ENCODE measurements around the gene NPIPA7.
"Not testable (repeated sequence)": the region's sequence is repeated elsewhere in the genome, so short reads cannot be mapped to it uniquely, and the experiment has no call there.

NPIPA7 gene

DNA sequence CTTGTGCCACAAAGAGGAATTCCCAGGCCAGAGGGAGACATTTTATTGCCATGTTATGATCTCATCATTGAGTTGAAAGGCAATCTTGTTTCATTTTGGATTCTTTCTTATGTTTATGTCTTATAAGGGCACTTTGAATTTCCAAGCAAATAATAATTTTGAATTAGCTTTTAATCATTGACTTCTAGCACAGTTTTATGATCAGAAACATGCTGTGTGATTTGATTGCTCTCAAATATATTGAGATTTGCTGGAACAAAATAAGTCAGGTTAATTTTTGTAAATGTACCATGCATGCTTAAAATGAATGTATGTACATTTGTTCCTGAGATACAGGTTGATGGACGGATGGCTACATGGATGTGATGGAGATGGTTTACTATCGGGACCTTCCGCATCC, at the start of gene NPIPA7:
TSS of gene NPIPA7 (plus strand) at position 301 of the 400 bp plus-strand sequence. CDS start 105 bp downstream, outside the sequence.
- DNase-seq (ENCODE audit: low read depth) = not testable (repeated sequence)

DNA sequence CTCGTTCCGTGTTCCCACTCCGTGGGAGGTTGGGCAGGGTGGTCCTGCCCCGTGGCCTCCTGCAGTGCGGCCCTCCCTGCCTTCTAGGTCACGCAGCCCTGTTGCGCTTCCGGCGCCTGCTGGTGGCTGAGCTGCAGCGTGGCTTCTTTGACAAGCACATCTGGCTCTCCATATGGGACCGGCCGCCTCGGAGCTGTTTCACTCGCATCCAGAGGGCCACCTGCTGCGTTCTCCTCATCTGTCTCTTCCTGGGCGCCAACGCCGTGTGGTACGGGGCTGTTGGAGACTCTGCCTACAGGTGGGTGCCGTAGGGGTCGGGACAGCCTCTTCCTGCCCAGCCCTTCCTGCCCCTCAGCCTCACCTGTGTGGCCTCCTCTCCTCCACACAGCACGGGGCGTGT, 47.5 kb upstream of the NPIPA7 start:
- DNase-seq (ENCODE audit: low read depth) = not testable (repeated sequence)

DNA sequence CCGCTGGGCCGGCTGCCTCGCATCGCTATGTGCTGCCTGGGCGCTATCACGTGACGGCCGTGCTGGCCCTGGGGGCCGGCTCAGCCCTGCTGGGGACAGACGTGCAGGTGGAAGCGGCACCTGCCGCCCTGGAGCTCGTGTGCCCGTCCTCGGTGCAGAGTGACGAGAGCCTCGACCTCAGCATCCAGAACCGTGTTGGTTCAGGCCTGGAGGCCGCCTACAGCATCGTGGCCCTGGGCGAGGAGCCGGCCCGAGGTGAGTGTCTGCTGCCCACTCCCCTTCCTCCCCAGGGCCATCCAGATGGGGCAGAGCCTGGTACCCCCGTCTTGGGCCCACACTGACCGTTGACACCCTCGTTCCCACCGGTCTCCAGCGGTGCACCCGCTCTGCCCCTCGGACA, 21.4 kb upstream of the NPIPA7 start:
- DNase-seq (ENCODE audit: low read depth) = not testable (repeated sequence)

DNA sequence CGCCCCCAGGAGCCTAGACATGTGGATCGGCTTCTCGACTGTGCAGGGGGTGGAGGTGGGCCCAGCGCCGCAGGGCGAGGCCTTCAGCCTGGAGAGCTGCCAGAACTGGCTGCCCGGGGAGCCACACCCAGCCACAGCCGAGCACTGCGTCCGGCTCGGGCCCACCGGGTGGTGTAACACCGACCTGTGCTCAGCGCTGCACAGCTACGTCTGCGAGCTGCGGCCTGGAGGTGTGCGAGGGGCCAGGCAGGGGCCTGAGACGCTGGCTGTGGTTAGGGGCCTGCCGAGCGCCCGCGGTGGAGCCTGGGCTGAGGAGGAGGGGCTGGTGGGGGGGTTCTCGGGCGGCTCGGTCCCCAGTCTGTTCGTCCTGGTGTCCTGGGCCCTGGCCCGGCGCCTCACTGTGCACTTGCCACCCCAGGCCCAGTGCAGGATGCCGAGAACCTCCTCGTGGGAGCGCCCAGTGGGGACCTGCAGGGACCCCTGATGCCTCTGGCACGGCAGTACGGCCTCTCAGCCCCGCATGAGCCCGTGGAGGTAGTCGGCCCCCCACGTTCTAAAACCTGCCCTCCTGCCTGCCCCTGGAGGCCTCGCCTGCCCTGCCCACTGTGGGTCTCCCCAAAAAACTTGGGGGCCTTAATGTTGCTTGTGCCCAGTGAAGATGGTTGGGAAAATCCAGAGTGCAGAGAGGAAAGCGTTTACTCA, 20.2 kb upstream of the NPIPA7 start:
- DNase-seq (ENCODE audit: low read depth) = not testable (repeated sequence)

DNA sequence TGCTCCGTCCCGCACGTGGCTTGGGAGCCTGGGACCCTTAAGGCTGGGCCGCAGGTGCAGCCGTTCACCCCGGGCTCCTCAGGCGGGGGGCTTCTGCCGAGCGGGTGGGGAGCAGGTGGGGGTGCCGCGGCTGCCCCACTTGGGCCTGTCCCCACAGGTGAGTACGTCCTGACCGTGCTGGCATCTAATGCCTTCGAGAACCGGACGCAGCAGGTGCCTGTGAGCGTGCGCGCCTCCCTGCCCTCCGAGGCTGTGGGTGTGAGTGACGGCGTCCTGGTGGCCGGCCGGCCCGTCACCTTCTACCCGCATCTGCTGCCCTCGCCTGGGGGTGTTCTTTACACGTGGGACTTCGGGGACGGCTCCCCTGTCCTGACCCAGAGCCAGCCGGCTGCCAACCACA, 15.3 kb upstream of the NPIPA7 start:
- not testable (repeated sequence) for DNase-seq (ENCODE audit: low read depth)

DNA sequence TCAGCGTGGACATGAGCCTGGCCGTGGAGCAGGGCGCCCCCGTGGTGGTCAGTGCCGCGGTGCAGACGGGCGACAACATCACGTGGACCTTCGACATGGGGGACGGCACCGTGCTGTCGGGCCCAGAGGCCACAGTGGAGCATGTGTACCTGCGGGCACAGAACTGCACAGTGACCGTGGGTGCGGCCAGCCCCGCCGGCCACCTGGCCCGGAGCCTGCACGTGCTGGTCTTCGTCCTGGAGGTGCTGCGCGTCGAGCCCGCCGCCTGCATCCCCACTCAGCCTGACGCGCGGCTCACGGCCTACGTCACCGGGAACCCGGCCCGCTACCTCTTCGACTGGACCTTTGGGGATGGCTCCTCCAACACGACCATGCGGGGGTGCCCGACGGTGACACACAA, 14.8 kb upstream of the NPIPA7 start:
- DNase-seq (ENCODE audit: low read depth) = not testable (repeated sequence)

DNA sequence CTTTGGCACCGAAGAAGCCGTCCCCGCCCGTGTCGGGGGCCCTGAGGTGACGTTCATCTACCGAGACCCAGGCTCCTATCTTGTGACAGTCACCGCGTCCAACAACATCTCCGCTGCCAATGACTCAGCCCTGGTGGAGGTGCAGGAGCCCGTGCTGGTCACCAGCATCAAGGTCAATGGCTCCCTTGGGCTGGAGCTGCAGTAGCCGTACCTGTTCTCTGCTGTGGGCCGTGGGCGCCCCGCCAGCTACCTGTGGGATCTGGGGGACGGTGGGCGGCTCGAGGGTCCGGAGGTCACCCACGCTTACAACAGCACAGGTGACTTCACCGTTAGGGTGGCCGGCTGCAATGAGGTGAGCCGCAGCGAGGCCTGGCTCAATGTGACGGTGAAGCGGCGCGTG, 14.2 kb upstream of the NPIPA7 start:
- DNase-seq (ENCODE audit: low read depth) = not testable (repeated sequence)

DNA sequence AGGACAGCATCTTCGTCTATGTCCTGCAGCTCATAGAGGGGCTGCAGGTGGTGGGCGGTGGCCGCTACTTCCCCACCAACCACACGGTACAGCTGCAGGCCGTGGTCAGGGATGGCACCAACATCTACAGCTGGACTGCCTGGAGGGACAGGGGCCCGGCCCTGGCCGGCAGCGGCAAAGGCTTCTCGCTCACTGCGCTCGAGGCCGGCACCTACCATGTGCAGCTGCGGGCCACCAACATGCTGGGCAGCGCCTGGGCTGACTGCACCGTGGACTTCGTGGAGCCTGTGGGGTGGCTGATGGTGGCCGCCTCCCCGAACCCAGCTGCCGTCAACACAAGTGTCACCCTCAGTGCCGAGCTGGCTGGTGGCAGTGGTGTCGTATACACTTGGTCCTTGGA, 13.6 kb upstream of the NPIPA7 start:
- not testable (repeated sequence) for DNase-seq (ENCODE audit: low read depth)

DNA sequence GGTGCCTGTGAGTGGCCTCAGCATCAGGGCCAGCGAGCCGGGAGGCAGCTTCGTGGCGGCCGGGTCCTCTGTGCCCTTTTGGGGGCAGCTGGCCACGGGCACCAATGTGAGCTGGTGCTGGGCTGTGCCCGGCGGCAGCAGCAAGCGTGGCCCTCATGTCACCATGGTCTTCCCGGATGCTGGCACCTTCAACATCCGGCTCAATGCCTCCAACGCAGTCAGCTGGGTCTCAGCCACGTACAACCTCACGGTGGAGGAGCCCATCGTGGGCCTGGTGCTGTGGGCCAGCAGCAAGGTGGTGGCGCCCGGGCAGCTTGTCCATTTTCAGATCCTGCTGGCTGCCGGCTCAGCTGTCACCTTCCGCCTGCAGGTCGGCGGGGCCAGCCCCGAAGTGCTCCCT, 13.1 kb upstream of the NPIPA7 start:
- DNase-seq (ENCODE audit: low read depth) = not testable (repeated sequence)

DNA sequence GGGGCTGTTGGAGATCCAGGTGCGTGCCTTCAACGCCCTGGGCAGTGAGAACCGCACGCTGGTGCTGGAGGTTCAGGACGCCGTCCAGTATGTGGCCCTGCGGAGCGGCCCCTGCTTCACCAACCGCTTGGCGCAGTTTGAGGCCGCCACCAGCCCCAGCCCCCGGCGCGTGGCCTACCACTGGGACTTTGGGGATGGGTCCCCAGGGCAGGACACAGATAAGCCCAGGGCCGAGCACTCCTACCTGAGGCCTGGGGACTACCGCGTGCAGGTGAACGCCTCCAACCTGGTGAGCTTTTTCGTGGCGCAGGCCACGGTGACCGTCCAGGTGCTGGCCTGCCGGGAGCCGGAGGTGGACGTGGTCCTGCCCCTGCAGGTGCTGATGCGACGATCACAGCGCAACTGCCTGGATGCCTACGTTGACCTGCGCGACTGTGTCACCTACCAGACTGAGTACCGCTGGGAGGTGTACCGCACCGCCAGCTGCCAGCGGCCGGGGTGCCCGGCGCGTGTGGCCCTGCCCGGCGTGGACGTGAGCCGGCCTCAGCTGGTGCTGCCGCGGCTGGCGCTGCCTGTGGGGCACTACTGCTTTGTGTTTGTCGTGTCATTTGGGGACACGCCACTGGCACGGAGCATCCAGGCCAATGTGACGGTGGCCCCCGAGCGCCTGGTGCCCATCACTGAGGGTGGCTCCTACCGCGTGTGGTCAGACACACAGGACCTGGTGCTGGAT, 12.2 kb upstream of the NPIPA7 start:
- not testable (repeated sequence) for DNase-seq (ENCODE audit: low read depth)

DNA sequence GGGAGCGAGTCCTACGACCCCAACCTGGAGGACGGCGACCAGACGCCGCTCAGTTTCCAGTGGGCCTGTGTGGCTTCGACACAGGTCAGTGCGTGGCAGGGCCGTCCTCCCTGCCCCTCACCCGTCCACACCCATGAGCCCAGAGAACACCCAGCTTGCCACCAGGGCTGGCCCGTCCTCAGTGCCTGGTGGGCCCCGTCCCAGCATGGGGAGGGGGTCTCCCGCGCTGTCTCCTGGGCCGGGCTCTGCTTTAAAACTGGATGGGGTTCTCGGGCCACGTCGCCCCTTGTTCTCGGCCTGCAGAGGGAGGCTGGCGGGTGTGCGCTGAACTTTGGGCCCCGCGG, 11.7 kb upstream of the NPIPA7 start:
- not testable (repeated sequence) for DNase-seq (ENCODE audit: low read depth)

DNA sequence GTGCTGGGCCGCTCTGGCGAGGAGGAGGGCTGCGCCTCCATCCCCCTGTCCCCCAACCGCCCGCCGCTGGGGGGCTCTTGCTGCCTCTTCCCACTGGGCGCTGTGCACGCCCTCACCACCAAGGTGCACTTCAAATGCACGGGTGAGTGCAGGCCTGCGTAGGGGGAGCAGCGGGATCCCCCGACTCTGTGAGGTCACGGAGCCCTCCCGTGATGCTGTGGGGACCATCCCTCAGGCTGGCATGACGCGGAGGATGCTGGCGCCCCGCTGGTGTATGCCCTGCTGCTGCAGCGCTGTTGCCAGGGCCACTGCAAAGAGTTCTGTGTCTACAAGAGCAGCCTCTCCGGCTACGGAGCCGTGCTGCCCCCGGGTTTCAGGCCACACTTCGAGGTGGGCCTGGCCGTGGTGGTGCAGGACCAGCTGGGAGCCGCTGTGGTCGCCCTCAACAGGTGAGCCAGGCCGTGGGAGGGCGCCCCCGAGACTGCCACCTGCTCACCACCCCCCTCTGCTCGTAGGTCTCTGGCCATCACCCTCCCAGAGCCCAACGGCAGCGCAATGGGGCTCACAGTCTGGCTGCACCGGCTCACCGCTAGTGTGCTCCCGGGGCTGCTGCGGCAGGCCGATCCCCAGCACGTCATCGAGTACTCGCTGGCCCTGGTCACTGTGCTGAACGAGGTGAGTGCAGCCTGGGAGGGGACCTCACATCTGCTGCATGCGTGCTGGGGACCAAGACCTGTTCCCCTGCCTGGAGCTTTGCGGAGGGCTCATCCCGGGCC, 9.7 kb upstream of the NPIPA7 start:
- not testable (repeated sequence) for DNase-seq (ENCODE audit: low read depth)

DNA sequence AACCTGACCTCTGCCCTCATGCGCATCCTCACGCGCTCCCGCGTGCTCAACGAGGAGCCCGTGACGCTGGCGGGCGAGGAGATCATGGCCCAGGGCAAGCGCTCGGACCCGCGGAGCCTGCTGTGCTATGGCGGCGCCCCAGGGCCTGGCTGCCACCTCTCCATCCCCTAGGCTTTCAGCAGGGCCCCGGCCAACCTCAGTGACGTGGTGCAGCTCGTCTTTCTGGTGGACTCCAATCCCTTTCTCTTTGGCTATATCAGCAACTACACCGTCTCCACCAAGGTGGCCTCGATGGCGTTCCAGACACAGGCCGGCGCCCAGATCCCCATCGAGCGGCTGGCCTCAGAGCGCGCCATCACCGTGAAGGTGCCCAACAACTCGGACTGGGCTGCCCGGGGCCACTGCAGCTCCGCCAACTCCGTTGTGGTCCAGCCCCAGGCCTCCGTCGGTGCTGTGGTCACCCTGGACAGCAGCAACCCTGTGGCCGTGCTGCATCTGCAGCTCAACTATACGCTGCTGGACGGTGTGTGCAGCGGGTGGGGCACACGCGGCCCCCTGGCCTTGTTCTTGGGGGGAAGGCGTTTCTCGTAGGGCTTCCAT, 7.7 kb upstream of the NPIPA7 start:
- not testable (repeated sequence) for DNase-seq (ENCODE audit: low read depth)

DNA sequence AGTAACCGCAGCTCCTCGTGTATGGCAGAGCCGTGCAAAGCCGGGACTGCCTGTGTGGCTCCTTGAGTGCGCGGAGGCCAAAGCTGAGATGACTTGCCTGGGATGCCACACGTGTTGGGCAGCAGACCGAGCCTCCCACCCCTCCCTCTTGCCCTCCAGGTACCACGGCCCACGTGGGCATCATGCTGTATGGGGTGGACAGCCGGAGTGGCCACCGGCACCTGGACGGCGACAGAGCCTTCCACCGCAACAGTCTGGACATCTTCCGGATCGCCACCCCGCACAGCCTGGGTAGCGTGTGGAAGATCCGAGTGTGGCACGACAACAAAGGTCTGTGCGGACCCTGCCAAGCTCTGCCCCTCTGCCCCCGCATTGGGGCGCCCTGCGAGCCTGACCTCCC, 4.7 kb upstream of the NPIPA7 start:
- DNase-seq (ENCODE audit: low read depth) = not testable (repeated sequence)

DNA sequence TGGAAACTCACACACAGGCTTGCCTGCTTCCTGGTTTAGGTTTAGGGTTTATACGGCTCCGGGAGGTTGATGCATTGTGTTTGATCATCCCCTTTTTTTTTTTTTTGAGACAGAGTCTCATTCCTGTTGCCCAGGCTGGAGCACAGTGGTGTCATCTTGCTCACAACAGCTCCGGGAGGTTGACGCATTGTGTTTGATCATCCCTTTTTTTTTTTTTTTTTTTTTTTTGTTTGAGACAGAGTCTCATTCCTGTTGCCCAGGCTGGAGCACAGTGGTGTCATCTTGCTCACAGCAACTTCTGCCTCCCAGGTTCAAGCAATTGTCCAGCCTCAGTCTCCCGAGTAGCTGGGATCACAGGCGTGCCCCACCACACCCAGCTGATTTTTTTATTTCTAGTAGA, 20.7 kb downstream of the NPIPA7 start:
- DNase-seq (ENCODE audit: low read depth) = not testable (repeated sequence)

DNA sequence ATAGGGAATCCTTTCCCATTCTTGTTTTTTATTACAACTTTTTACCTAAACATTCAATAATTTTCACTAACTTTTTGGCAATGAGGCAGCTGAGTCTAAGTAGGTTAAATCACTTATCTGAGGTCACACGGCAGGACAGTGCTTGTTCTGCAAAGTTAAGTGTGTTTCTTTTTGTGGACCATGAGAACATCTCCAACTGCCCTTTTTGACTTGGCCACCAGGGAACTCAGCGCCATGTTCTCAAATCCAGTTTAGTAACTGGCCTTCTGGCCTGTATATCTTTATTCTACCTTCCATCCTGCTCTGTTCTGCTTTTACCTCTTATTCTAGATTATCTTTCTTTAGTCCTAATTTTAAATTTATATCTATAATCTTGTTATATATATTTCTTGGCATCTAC, 23.4 kb downstream of the NPIPA7 start:
- DNase-seq (ENCODE audit: low read depth) = not testable (repeated sequence)

DNA sequence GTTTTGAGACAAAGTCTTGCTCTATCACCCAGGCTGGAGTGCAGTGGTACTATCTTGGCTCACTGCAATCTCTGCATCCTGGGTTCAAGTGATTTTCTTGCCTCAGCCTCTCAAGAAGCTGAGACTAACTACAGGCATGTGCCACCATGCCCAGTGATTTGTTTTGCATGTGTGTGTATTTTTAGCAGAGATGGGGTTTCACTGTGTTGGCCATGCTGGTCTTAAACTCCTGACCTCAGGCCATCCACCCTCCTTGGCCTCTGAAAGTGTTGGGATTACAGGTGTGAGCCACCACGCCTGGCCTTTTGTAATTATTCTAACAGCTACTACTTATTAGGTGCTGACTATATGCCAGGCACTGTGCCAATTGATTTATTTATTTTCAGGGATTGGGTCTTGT, 25.3 kb downstream of the NPIPA7 start:
- not testable (repeated sequence) for DNase-seq (ENCODE audit: low read depth)

DNA sequence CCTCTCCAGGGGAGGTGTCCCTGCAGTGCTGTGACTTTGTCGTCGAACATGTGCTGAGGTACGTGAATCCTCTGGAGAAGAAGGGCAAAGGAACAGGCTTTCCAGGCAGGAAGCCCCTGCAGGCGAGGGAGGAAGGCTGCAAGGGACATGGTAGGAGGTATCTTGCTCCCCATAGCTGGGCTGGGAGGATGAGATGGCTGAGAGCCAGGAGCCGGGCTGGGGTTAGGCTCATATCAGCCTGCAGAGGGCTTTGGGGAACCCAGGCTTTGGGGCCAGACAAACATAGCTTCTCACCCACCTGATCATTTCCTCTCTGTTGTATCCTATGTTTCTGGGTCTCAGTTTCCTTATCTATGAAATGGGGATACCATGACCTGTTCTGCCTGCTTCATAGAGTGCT, 26.5 kb downstream of the NPIPA7 start:
- not testable (repeated sequence) for DNase-seq (ENCODE audit: low read depth)

DNA sequence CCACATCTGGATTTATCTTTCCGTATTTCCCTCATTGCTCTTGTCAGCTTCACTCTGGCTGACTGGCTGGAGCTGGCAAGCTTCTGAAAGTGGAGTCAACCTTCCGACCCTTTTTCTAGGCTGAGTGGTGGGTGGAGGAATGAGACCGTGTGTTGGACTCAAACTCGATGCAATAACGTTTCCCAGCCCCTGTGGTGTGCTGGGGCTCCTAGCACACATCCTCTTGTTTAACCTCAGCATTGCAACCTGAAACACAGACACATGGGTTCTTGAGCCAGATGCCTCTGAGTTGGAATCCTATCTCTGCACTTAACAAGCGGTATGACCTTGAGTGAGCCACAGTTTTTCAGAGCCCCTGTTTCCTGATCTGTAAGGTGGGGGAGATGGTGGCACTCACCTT, 29.5 kb downstream of the NPIPA7 start:
- not testable (repeated sequence) for DNase-seq (ENCODE audit: low read depth)

DNA sequence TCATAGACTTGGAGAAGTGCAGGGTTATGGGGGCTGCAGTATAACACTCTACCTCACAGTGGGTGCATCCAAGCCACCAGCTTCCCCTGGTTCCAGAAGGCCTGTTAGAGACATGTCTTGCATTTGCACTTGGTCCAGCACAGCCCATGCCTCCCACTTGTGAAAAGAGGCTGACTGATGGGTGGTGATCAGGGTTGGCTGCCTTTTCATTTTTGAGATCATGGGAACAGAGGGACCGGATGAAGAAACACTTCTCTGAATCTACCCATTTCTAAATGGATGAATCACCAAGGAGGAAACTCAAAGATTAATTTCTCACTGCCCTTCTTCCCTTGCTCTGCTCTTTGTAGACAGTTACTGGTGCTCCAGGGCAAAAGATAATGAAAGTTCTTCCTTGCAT, 34.8 kb downstream of the NPIPA7 start:
- DNase-seq (ENCODE audit: low read depth) = not testable (repeated sequence)

DNA sequence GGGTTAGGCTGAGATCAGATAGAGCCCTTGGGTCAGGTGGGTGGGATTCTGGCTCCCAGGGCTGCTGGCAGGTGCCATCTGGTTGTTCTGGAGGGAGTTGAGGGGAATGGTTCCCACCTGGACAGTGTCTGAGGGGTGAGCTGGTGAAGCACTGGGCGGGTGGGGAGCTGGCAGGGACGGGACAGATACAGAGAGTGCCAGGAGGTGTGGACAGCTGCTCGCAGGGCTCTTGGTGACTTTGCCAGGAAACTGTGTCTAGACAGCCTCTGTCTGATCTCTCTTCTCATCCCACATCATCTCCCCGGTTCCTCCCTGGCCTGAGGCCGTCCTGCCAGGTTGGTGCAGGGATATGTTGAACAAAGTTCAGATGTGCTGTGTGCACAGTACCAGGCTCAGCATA, 38.1 kb downstream of the NPIPA7 start:
- DNase-seq (ENCODE audit: low read depth) = not testable (repeated sequence)

DNA sequence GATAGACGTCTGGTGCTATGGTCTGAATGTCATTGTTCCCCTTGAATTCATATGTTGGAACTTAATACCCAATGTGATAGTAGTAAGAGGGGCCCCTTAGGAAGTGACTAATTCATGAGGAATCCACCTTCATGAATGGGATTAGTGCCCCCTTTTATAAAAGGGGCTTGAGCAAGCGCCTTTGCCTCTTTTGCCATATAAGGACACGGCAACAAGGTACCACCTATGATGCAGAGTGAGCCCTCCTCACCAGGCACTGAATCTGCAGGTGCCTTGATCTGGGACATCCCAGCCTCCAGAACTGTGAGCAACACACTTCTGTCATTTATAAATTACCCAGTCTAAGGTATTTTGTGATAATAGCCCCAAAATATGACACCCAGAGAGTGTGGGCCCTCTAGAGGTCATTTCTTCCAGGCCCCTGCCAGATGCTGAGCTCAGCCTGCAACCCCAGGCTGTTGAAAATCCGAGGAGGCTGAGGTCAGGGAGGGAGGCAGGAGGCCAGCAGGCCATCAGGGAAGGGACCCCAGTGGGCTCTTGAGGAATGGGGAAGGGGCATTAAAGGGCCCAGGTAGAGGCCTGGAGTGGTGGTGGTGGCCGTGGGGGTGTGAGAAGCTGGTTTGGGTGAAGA, 39.1 kb downstream of the NPIPA7 start:
- DNase-seq (ENCODE audit: low read depth) = not testable (repeated sequence)

Measured in stimulated activated CD8-positive, alpha-beta memory T cell treated with anti-CD3 and anti-CD28 coated beads, Interleukin-15, amount 100 ng/mL, for 24 hours (primary cell).